K562 (cell line): ENCODE results near the gene VSTM2B. TPM values are rescaled to one million over a fixed set of nuclear protein-coding genes. Genes with fewer than 3 reads are reported as not detected.

ENCODE experiments used
- ZNF224 ChIP-seq: sonication (generic); formaldehyde crosslinking; IDR thresholded peaks from 2 replicates; pipeline ENCODE4 v1.8.0; 2022; ENCODE audit warnings: mild to moderate bottlenecking, missing genetic modification reagents
- polyA plus RNA-seq, 8 experiments: library from polyadenylated mRNA; depleted of rRNA in 4 of 8; stranded (reverse) in 5 of 8; unstranded in 3 of 8; fragments of >200 nt; fragmentation: Nextera tagmentation in 2 of 8; fragmentation: Illumina TruSeq in 1 of 8; extraction: Ambion mirVana in 2 of 8; extraction: Trizol in 1 of 8; gene quantifications; 2 replicates each; pipeline versions ENCODE4 v1.2.1 to v1.2.3, GENCODE V29; 2011 to 2014; ENCODE audit warnings: inconsistent platforms in 1 of 8, missing spikeins in 1 of 8
- total RNA-seq, 7 experiments: library from RNA; depleted of rRNA in 6 of 7; stranded (reverse); fragments of >200 nt in 6 of 7; fragmentation: Illumina TruSeq in 2 of 7; extraction: Trizol in 2 of 7; gene quantifications; 2 replicates each; pipeline versions ENCODE4 v1.2.1 to v1.2.3, GENCODE V29; 2011 to 2021; ENCODE audit warnings: low replicate concordance in 1 of 7
- TF ChIP-seq, protein P1 (sequence below): fragments of 450-650 bp; IDR thresholded peaks from 2 replicates; pipeline ENCODE4 v1.6.1; 2014; ENCODE audit warnings: low read depth, mild to moderate bottlenecking, moderate library complexity, borderline replicate concordance
- TF ChIP-seq, protein P2 (sequence below), 2 experiments: fragments of 200-800 bp in 1 of 2; sonication (Bioruptor generic) in 1 of 2; sonication (generic) in 1 of 2; formaldehyde crosslinking in 1 of 2; IDR thresholded peaks in 1 of 2; conservative IDR thresholded peaks in 1 of 2; 2 replicates each; pipeline versions ENCODE4 v1.5.0 to v1.6.1; 2016 to 2020; ENCODE audit warnings: missing compliant biosample characterization in 1 of 2, missing genetic modification characterization in 1 of 2, missing genetic modification reagents in 1 of 2

Gene VSTM2B
- total and polyA plus RNA-seq, 9 of the 15 experiments (the other 6 are each of a cell fraction or from before 2014, with no cell fraction given) = not detected

DNA sequence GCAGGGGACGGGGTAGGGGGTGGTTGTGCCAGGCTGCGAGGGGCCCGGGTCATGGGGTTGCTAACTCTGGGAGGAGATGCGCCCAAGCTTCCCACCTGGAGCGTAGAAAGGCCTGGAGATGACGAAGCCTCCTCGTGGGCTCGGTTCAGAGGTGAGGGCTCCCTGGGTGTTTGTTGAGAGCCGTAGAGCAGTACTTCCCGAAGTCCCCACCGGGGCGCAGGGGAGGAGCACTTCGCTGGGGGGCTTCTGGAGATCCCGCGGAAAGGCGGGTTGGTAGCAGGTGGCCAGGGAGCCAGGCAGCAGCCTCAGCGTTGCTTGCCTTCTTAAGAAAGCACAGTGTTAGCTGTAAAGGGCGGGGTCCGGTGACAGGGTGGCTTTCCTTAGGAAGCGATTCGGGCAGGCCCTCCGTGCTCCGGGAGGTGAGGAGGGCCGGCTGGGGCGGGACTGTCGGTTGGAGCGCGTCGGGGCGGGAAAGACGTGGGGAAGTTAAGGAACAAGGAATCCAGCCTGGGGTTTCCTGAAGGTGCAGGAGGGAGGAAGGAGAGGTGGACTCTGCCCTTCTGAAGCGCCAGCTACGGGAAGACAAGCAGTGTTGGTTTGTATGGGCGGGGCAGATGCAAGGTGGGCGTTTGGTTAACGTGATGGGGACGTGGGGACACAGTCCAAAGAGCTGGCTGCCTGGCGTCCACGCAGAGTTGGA lies 3.3 kb downstream of the VSTM2B start (continued):
- TF ChIP-seq, protein P1, sequence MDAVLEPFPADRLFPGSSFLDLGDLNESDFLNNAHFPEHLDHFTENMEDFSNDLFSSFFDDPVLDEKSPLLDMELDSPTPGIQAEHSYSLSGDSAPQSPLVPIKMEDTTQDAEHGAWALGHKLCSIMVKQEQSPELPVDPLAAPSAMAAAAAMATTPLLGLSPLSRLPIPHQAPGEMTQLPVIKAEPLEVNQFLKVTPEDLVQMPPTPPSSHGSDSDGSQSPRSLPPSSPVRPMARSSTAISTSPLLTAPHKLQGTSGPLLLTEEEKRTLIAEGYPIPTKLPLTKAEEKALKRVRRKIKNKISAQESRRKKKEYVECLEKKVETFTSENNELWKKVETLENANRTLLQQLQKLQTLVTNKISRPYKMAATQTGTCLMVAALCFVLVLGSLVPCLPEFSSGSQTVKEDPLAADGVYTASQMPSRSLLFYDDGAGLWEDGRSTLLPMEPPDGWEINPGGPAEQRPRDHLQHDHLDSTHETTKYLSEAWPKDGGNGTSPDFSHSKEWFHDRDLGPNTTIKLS = no peak
- TF ChIP-seq ZNF224 (CRISPR knock-in tag) = no peak
- TF ChIP-seq, protein P2, sequence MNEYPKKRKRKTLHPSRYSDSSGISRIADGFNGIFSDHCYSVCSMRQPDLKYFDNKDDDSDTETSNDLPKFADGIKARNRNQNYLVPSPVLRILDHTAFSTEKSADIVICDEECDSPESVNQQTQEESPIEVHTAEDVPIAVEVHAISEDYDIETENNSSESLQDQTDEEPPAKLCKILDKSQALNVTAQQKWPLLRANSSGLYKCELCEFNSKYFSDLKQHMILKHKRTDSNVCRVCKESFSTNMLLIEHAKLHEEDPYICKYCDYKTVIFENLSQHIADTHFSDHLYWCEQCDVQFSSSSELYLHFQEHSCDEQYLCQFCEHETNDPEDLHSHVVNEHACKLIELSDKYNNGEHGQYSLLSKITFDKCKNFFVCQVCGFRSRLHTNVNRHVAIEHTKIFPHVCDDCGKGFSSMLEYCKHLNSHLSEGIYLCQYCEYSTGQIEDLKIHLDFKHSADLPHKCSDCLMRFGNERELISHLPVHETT (CRISPR knock-in tag; conservative IDR thresholded peaks at IDR 0.05 in 1 of 2, IDR thresholded peaks at IDR 0.05 in 1 of 2) = no peak
